Measurements from ENCODE around the gene RXRA.

Gene RXRA

DNA sequence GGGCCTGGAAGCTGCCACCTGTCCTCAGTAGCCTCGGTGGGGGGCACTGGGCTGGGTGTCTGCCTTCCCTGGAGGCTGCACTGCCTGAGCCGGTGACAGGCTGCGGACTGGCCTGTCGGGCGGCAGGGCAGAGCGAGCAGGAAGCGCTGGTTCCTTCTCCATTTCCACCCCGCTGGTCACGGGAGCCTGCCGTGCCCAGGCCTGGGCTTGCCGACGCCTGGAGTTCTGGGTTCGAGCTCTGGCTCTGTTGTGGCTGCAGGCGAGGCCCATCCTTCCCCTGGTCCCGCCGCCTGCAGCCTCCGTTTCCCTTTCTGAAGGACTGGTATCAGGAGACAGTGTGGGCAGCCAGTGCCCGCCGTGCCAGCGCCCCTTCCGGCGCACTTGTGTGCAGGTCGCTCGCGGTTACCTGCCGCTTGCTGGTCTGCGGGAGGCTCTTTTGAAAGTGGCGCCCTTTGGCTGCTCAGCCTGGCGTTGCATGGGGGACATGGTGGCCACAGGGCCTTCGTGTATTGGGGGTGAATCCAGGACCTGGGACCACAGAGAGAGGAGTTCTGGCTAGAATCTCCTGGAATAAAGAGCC, 34.0 kb downstream of the RXRA start:
- H3K27ac ChIP-seq: peak overlapping the region; percentile 29 to 40
- H3K4me3 ChIP-seq: no peak overlapping the region
- no peak for DNase-seq (ENCODE audit: low spot score)
- TF ChIP-seq, protein P1, sequence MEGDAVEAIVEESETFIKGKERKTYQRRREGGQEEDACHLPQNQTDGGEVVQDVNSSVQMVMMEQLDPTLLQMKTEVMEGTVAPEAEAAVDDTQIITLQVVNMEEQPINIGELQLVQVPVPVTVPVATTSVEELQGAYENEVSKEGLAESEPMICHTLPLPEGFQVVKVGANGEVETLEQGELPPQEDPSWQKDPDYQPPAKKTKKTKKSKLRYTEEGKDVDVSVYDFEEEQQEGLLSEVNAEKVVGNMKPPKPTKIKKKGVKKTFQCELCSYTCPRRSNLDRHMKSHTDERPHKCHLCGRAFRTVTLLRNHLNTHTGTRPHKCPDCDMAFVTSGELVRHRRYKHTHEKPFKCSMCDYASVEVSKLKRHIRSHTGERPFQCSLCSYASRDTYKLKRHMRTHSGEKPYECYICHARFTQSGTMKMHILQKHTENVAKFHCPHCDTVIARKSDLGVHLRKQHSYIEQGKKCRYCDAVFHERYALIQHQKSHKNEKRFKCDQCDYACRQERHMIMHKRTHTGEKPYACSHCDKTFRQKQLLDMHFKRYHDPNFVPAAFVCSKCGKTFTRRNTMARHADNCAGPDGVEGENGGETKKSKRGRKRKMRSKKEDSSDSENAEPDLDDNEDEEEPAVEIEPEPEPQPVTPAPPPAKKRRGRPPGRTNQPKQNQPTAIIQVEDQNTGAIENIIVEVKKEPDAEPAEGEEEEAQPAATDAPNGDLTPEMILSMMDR (IDR thresholded peaks at IDR 0.05): no peak

DNA sequence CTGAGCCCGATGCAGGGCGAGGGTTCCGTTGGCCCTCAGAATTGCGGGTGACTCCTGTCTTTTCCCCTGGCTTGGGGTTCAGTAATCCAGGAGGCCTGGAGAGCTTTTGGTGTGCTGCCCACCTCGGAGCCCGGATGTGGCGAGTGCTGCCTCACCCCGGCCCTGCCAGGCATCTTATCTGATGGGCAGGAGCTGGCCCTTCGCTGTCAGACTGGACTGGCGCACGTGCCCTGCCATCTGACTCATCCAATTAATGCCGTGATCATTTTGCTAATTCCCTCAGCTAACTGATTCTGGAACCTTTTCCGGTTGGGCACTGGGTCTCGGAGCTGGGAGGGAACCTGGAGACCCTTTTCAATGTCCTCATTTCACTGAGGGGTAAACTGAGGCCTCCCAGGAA, 34.6 kb downstream of the RXRA start:
- peak overlapping the region; percentile 36 to 61 for H3K27ac ChIP-seq
- H3K4me3 ChIP-seq: no peak overlapping the region
- TF ChIP-seq, protein P1 (IDR thresholded peaks at IDR 0.05): no peak
- DNase-seq (ENCODE audit: low spot score): no peak

DNA sequence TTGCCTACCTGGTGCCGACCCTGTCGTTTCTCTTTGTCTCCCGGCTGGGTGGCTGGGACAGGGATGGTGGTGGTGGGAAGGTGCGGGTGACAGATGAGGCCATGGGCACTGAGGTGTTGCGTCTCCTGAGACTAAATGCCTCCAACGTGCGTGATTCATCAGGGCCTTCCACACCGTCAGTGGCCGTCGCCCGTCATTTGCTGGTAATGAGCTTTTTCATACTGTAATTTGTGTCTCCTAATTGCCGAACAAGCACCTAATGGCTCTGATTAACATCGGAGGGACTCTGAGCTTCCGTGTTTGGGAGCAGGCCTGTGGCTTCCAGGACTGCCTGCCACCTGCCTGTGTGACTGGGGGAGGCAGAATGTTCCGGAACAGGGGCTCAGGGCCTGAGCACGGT, 35.2 kb downstream of the RXRA start:
- no peak overlapping the region for H3K4me3 ChIP-seq
- H3K27ac ChIP-seq: peak overlapping the region; percentile 36 to 61
- TF ChIP-seq, protein P1 (IDR thresholded peaks at IDR 0.05): no peak
- no peak for DNase-seq (ENCODE audit: low spot score)

DNA sequence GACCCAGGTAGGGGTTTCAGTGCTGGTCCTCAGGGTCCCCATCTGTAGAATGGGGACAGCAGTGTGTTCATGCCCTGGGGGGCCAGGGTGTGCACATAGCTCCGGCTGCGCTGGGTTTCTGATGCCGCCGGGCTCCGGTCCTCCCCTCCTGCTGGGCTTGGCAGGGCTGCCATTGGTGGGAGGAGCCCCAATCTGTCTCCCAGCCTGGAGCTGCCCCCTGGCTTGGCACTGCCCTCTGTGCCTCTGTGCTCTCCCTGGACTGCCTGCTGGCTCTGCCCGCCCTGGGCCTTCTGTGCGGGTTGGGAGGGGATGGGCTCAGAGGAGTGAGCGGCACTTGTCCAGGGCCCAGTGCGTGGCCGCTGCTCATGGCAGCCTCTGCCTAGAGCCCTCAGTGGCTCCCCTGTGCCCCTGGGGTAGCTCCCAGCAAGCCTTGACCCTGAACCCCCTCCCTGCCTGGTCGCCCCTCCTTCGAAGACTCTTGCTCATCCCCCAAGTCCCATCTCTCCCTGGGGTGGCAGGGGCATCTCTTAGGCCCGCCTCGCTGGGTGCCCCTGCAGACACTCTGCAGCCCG, 35.7 kb downstream of the RXRA start:
- H3K27ac ChIP-seq: peak overlapping the region; percentile 36 to 61
- DNase-seq (ENCODE audit: low spot score): no peak
- H3K4me3 ChIP-seq: no peak overlapping the region
- TF ChIP-seq, protein P1 (IDR thresholded peaks at IDR 0.05): no peak

DNA sequence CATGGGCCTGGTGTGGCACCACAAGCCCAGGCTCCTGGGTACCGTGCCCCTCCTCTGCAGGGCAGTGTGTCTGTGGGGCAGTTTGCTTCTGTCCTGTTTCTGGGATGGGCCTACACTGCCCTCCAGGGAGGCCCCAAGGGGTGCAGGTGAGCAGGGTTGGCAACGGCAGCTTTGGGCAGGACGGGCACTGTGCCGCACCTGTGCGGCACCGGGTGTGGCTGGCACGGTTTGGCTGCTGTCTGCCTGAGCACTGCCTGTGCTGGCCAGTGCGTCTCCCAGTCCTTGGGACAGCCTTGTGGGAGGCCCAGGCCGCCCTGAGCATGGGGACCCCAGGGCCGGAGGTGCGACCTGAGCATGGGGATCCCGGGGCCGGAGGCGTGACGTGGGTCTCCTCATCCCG, 37.2 kb downstream of the RXRA start:
- no peak overlapping the region for H3K27ac ChIP-seq
- TF ChIP-seq, protein P1 (IDR thresholded peaks at IDR 0.05): no peak
- no peak for DNase-seq (ENCODE audit: low spot score)
- no peak overlapping the region for H3K4me3 ChIP-seq

DNA sequence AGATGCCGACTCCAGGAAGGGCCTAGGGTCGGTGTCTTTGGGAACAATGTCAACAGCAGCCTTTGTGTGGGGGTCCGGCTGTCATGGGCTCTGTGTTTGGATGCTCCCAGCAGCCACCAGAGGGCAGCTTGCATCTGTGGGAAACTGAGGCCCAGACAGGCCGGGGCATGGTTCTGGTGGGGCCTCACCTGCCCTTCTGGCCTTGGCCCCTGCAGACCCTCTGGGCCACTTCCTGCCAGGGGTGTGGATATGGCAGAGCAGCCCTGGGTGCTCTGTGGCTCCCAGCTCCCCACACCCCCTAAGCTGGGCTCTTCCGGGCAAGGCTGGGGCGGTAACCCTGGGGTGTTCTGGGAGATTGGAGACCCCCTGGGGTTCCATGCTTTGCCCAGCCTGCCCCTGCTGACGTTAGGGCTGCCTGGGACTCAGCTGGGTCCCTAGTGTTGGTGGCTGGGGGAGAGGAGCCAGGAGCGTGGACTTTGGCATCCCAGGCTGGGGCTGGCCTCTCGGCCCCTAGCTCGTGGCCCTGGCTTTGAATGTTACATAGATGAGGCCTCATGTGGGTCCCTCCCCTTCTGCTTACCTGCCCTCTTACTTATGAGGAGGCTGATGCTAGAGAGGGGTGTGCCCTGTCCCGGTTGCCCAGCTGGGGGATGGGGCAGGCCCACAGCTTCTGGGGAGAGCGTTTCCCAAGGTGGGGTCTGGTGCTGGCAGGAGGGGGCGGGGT, 38.3 kb downstream of the RXRA start:
- Histone ChIP-seq H3K27ac (peak overlapping the region in 1 of 2 donors; percentile 28), H3K4me3 (no peak overlapping the region)
- TF ChIP-seq, protein P1 (IDR thresholded peaks at IDR 0.05): no peak
- no peak for DNase-seq (ENCODE audit: low spot score)

Measured in coronary artery (tissue), 2 donors.